Measurements from ENCODE around the gene SOX2. TPM values are rescaled to one million over a fixed set of nuclear protein-coding genes. Genes with fewer than 3 reads are reported as not detected.

SOX2 gene
- total and polyA plus RNA-seq, 8 donors: 0.04 to 0.35 (median 0.09) TPM; not detected in 3

DNA sequence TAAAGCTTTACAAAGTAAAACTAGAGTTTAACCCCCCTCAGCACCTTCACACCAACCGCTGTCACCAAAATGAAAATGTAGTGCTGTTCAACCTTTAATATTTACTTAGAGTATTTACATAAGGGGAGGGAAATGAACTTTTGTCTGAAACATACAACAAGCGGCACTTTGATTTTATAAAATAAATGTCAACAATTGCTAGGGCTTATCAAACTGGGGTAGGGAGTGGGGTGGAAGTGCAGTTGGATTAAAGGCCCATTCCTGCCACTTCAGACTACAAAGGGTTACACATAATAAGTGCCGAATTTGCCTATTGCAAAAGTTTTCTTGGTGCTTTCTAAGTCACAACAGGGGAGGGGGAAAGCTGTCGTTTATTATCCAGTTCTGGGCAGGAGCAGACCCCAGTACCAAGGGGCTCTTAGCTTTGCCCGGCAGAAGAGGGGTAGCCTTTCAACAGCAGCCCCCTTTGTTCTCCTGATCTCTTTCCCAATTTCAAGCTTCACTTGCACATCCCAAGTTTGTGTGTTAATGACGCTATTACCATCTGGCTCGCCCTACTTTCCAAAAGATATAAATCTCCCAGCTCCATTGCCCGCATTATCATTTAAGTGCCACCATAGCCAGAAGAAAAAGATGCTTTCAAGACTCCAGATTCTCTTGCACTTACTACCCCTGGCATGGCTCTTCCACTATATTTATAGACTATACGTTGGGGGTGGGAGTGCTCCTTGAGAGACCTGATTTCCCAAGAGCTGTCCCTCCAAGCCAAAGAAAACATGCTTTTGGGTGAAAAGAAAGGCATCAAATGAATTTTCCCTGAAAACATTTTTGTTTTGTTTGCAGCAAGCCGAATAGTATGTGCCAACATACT, 17.0 kb downstream of the SOX2 start:
- intact Hi-C loops (cut with DNase I): no loop called here
- H3K27ac ChIP-seq: no peak overlapping the region
- no peak for TF ChIP-seq CTCF (IDR thresholded peaks at IDR 0.05)
- no peaks in the 10 kb centered on the region for H3K4me1 ChIP-seq
- H3K36me3 ChIP-seq: no peaks in the 10 kb centered on the region
- H3K27me3 ChIP-seq: peaks cover 17 to 57% (median 22%) of the 10 kb centered on the region in 4 donors
- ATAC-seq (no peak), DNase-seq (no peak), FAIRE-seq (no peak)
- no peaks in the 10 kb centered on the region for H3K9me3 ChIP-seq
- no peak overlapping the region for H3K4me3 ChIP-seq
- 12 to 15% methylated on average over 10 of the region's 10 CpGs for WGBS, 2 donors

DNA sequence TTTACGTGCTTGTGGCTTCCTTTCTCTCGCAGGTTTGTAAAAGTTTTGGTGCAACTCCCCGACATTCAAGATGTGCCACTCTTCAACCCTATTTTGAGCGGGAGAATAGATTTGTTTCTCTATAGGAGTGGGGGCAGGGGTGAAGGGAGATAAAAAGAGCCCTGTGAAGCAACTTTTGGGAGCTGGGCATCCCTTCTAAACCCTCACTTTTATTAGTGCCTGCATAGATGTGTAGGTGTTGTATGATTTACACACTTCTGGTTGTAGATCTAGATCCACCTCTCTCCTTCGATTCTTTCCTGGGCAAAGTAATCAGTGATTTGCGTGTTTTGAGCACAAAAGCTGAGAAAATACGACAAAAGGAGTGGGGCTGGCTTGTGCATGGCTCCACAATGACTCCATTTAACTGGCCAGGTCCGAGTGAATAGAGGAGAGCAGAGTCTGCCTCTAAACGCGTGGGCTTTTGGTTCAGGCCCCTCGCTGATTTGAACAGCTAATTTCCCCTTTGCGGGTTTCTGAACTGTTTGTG, 17.7 kb downstream of the SOX2 start:
- Histone ChIP-seq H3K27me3 (peaks cover 12 to 50% (median 17%) of the 10 kb centered on the region in 4 donors), H3K4me1 (no peaks in the 10 kb centered on the region)

GRCh38 chr3:181730316-181730715, 18.6 kb downstream of the SOX2 start:
- WGBS, 2 donors: 19 to 22% methylated on average over 5 of the region's 5 CpGs
- Histone ChIP-seq H3K4me1 (no peaks in the 10 kb centered on the region), H3K36me3 (no peaks in the 10 kb centered on the region), H3K27me3 (peaks cover 10 to 43% (median 12%) of the 10 kb centered on the region in 4 donors), H3K27ac (no peak overlapping the region), H3K4me3 (no peak overlapping the region), H3K9me3 (no peaks in the 10 kb centered on the region)
- no peak for FAIRE-seq
- no peak for TF ChIP-seq CTCF (IDR thresholded peaks at IDR 0.05)
- intact Hi-C loops (cut with DNase I): no loop called here
- DNase-seq: no peak
- no peak for ATAC-seq

More for the DNA sequence above, 17.7 kb downstream of the SOX2 start:
- FAIRE-seq (no peak), DNase-seq (no peak), ATAC-seq (no peak)
- Histone ChIP-seq H3K27ac (no peak overlapping the region), H3K36me3 (no peaks in the 10 kb centered on the region), H3K4me3 (no peak overlapping the region), H3K9me3 (no peaks in the 10 kb centered on the region)
- 9 to 13% methylated on average over 12 of the region's 12 CpGs for WGBS, 2 donors
- intact Hi-C loops (cut with DNase I): no loop called here
- TF ChIP-seq CTCF (IDR thresholded peaks at IDR 0.05): no peak

DNA sequence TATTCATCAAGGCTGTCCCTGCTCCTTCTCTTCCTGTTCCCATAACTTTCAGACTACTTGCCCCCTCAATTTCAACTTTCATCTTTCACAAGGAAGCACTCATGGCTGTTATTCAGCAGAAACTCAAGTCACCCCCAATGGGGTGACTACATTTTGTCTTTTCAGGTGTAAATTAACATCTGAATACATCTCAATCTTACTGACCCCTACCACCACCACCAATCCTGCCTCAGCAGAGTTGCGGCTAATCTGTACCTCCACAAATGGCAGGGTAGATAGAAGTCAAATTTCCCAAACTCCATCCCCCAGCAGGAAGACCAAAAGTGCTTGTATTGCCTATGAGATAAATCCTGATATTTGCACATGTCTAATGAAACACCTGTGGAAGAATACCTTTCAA, 19.2 kb downstream of the SOX2 start:
- FAIRE-seq: no peak
- no peaks in the 10 kb centered on the region for H3K9me3 ChIP-seq
- no peak for ATAC-seq
- H3K27me3 ChIP-seq: peaks cover 10 to 37% (median 12%) of the 10 kb centered on the region in 4 donors
- WGBS, 2 donors: 84 to 88% methylated on average over 1 of the region's 1 CpG
- intact Hi-C loops (cut with DNase I): no loop called here
- TF ChIP-seq CTCF (IDR thresholded peaks at IDR 0.05): no peak
- no peak overlapping the region for H3K4me3 ChIP-seq
- no peaks in the 10 kb centered on the region for H3K4me1 ChIP-seq
- H3K27ac ChIP-seq: no peak overlapping the region
- no peaks in the 10 kb centered on the region for H3K36me3 ChIP-seq
- DNase-seq: no peak

GRCh38 chr3:181735911-181736310, 24.2 kb downstream of the SOX2 start:
- no peaks in the 10 kb centered on the region for H3K36me3 ChIP-seq
- no peak for TF ChIP-seq CTCF (IDR thresholded peaks at IDR 0.05)
- H3K9me3 ChIP-seq: no peaks in the 10 kb centered on the region
- intact Hi-C loops (cut with DNase I): no loop called here
- FAIRE-seq (no peak), DNase-seq (no peak), ATAC-seq (no peak)
- H3K4me3 ChIP-seq: no peak overlapping the region
- no peak overlapping the region for H3K27ac ChIP-seq
- no peaks in the 10 kb centered on the region for H3K27me3 ChIP-seq
- WGBS, 2 donors: 75 to 85% methylated on average over 7 of the region's 7 CpGs
- H3K4me1 ChIP-seq: no peaks in the 10 kb centered on the region

Measured in pancreas (tissue), 10 donors.